GM12891 (cell line): ENCODE measurements around the gene MYO6.

Experiments used
- POLR2A ChIP-seq: IDR thresholded peaks from 2 replicates; pipeline ENCODE4 v1.6.1; 2011; ENCODE audit warnings: low read depth, low read length, control low read depth
- POLR2AphosphoS5 ChIP-seq: IDR thresholded peaks from 2 replicates; pipeline ENCODE4 v1.6.1; 2011; ENCODE audit warnings: low read depth, low read length, control low read depth
- TAF1 ChIP-seq: IDR thresholded peaks from 2 replicates; pipeline ENCODE4 v1.6.1; 2011; ENCODE audit warnings: low read depth, low read length, control low read depth

- TF ChIP-seq POLR2AphosphoS5 (no peak), POLR2A (no peak), TAF1 (no peak)
Observed at GRCh38 chr6:75864446-75864845, 115.4 kb downstream of the MYO6 start.
